Activated CD8-positive, alpha-beta T cell treated with anti-CD3 and anti-CD28 coated beads for 36 hours (primary cell): Measurements from ENCODE around the gene CLEC10A. TPM values are rescaled to one million over a fixed set of nuclear protein-coding genes. Genes with fewer than 3 reads are reported as not detected.

Experiments used
- ATAC-seq: fragments of 200-7000 bp; cut with Tn5 transposase; one replicate; pipeline ENCODE4 v1.10.0; 2021; ENCODE audit warnings: mild to moderate bottlenecking, moderate library complexity
- CTCF ChIA-PET: fragments of 350-600 bp; sonication (Branson Sonifier 250); formaldehyde crosslinking; loops from one replicate; lab custom pipeline; 2021; ENCODE audit warnings: antibody characterized with exemption; lab: Charles Lee
- POLR2A ChIA-PET: fragments of 350-600 bp; sonication (Branson Sonifier 250); formaldehyde crosslinking; loops from one replicate; lab custom pipeline; 2021; ENCODE audit warnings: antibody characterized with exemption; lab: Charles Lee
- DNase-seq: peaks from one replicate; pipeline ENCODE4 v3.0.0-alpha.2; 2020
- H3K27ac Mint-ChIP-seq: one replicate; pipeline ENCODE4 v1.8.0; 2021; ENCODE audit warnings: mild to moderate bottlenecking, mixed read lengths
- H3K27me3 Mint-ChIP-seq: one replicate; pipeline ENCODE4 v1.8.0; 2021; ENCODE audit warnings: mixed read lengths
- H3K36me3 Mint-ChIP-seq: one replicate; pipeline ENCODE4 v1.8.0; 2021; ENCODE audit warnings: low read depth, mixed read lengths
- H3K4me1 Mint-ChIP-seq: one replicate; pipeline ENCODE4 v1.8.0; 2021; ENCODE audit warnings: low read depth, mixed read lengths
- H3K4me3 Mint-ChIP-seq: one replicate; pipeline ENCODE4 v1.8.0; 2021; ENCODE audit warnings: mild to moderate bottlenecking, moderate library complexity, mixed read lengths
- H3K9me3 Mint-ChIP-seq: one replicate; pipeline ENCODE4 v1.8.0; 2021; ENCODE audit warnings: mixed read lengths
- CTCF ChIP-seq: fragments of 200-600 bp; IDR thresholded peaks from one replicate; pipeline ENCODE4 v1.8.0; 2022; ENCODE audit warnings: antibody characterized with exemption, mild to moderate bottlenecking
- intact Hi-C: fragments of 100-400 bp; cut with micrococcal nuclease; formaldehyde crosslinking; loops from one replicate; pipeline ENCODE4 v1.10.0; 2022
- total RNA-seq, 2 experiments: library from RNA; stranded (reverse); gene quantifications; one replicate each; pipeline ENCODE4 v1.2.3, GENCODE V29; 2021

CLEC10A gene
- total RNA-seq, 2 experiments from 2014 or later, result not detected

GRCh38 chr17:7035591-7036368 lies 44.3 kb downstream of the CLEC10A start, which contains the start of gene SLC16A13:
TSS of gene SLC16A13 (plus strand) at chr17:7036015. CDS start at chr17:7036383, 368 bp downstream.
- peak within 1 kb of the TSS; percentile 96 for H3K27ac Mint-ChIP-seq
- CTCF ChIA-PET, result interaction anchor here (1.0 to 2.5 kb wide), 4 partner anchors 10 to 125 kb away, joined by 3 to 22 read pairs (median 10); partner anchors contain the start of gene BCL6B
- H3K36me3 Mint-ChIP-seq, result no peaks in the 10 kb centered on the region
- H3K4me3 Mint-ChIP-seq, result peak within 1 kb of the TSS; percentile 93
- peaks cover 2% of the 10 kb centered on the region for H3K9me3 Mint-ChIP-seq
- ATAC-seq, result peak; percentile 95
- intact Hi-C loops, result no loop called here
- DNase-seq, result peak; percentile 99
- no peaks in the 10 kb centered on the region for H3K27me3 Mint-ChIP-seq
- peaks cover 47% of the 10 kb centered on the region for H3K4me1 Mint-ChIP-seq
- POLR2A ChIA-PET, result interaction anchor here (0.6 to 1.9 kb wide), 10 partner anchors 9 to 1617 kb away, joined by 3 to 18 read pairs (median 7); partner anchors contain the start of genes NUP88, PHF23 and RNASEK
- TF ChIP-seq CTCF, result no peak

- H3K27me3 Mint-ChIP-seq, result no peaks in the 10 kb centered on the region
- H3K9me3 Mint-ChIP-seq, result peaks cover 2% of the 10 kb centered on the region
- peaks cover 53% of the 10 kb centered on the region for H3K4me1 Mint-ChIP-seq
- intact Hi-C loops, result no loop called here
- ATAC-seq (peak; percentile 56), DNase-seq (peak; percentile 75)
- ChIA-PET POLR2A (interaction anchor here (0.6 to 1.9 kb wide), 9 partner anchors 9 to 1616 kb away, joined by 3 to 18 read pairs (median 7); partner anchors contain the start of genes NUP88, PHF23 and RNASEK), CTCF (interaction anchor here (1.0 to 2.5 kb wide), 4 partner anchors 11 to 124 kb away, joined by 3 to 22 read pairs (median 10); partner anchors contain the start of gene BCL6B)
- no peak for TF ChIP-seq CTCF
- peak overlapping the region; percentile 93 for H3K4me3 Mint-ChIP-seq
- H3K27ac Mint-ChIP-seq, result peak overlapping the region; percentile 96
- no peaks in the 10 kb centered on the region for H3K36me3 Mint-ChIP-seq
These were observed 45.0 kb downstream of the CLEC10A start for GRCh38 chr17:7034955-7035590.

- POLR2A ChIA-PET, result interaction anchor here (1.2 to 1.9 kb wide), 2 partner anchors 9 to 12 kb away, joined by 3 to 7 read pairs; no protein-coding TSS in a partner anchor
- DNase-seq, result peak; percentile 82
These were observed 50.4 kb downstream of the CLEC10A start for GRCh38 chr17:7029659-7030058.

GRCh38 chr17:7029096-7029495 lies 51.0 kb downstream of the CLEC10A start:
- no peak for ATAC-seq
- Mint-ChIP-seq H3K36me3 (peaks cover 4% of the 10 kb centered on the region), H3K27me3 (no peaks in the 10 kb centered on the region), H3K4me1 (peaks cover 41% of the 10 kb centered on the region), H3K27ac (peak overlapping the region; percentile 91), H3K4me3 (peak overlapping the region; percentile 65), H3K9me3 (peaks cover under 1% of the 10 kb centered on the region)
- ChIA-PET POLR2A (interaction anchor here (1.9 kb wide), 1 partner anchor 8 kb away, joined by 7 read pairs; no protein-coding TSS in a partner anchor), CTCF (interaction anchor here (3.0 to 6.2 kb wide), 2 partner anchors 7 to 17 kb away, joined by 14 to 26 read pairs; partner anchors contain the start of gene BCL6B)
- DNase-seq, result no peak
- intact Hi-C loops, result no loop called here
- no peak for TF ChIP-seq CTCF

More at GRCh38 chr17:7029659-7030058, 50.4 kb downstream of the CLEC10A start:
- H3K27ac Mint-ChIP-seq, result peak overlapping the region; percentile 91
- CTCF ChIA-PET, result interaction anchor here (3.0 to 6.2 kb wide), 2 partner anchors 8 to 16 kb away, joined by 14 to 26 read pairs; partner anchors contain the start of gene BCL6B
- no peaks in the 10 kb centered on the region for H3K27me3 Mint-ChIP-seq
- ATAC-seq, result peak; percentile 86
- H3K9me3 Mint-ChIP-seq, result peaks cover 2% of the 10 kb centered on the region
- H3K4me3 Mint-ChIP-seq, result peak overlapping the region; percentile 65
- peaks cover 45% of the 10 kb centered on the region for H3K4me1 Mint-ChIP-seq
- TF ChIP-seq CTCF, result no peak
- intact Hi-C loops, result no loop called here
- peaks cover 4% of the 10 kb centered on the region for H3K36me3 Mint-ChIP-seq
